Measurements from ENCODE around the gene SLC12A1.
A peak's percentile ranks its signal among the peaks of the same experiment; 100 is the strongest.

Gene SLC12A1

GRCh38 chr15:48177383-48177765 is 28.7 kb upstream of the SLC12A1 start:
- TF ChIP-seq CTCF (IDR thresholded peaks at IDR 0.05; ENCODE audit: control extremely low read depth, extremely low read depth, low read depth, missing control alignments) = no peak
- ChIA-PET POLR2A (no interaction called here), CTCF (interaction anchor here (0.9 to 1.8 kb wide), 6 partner anchors 10 to 700 kb away, joined by 3 to 6 read pairs (median 4); partner anchors contain the start of gene EID1)
- peak; percentile 46 for DNase-seq (ENCODE audit: extremely low spot score)

- DNase-seq (ENCODE audit: extremely low spot score) = peak; percentile 84
- ChIA-PET POLR2A (no interaction called here), CTCF (interaction anchor here (0.9 to 1.8 kb wide), 5 partner anchors 9 to 700 kb away, joined by 3 to 6 read pairs (median 4); partner anchors contain the start of gene EID1)
- no peak for TF ChIP-seq CTCF (IDR thresholded peaks at IDR 0.05; ENCODE audit: control extremely low read depth, extremely low read depth, low read depth, missing control alignments)
These were observed 28.1 kb upstream of the SLC12A1 start, which contains the start of gene MYEF2 for GRCh38 chr15:48177766-48178647. Gene MYEF2 (minus strand): TSS chr15:48178295. CDS start chr15:48178237, 58 bp downstream.

- ChIA-PET CTCF (interaction anchor here (1.7 kb wide), 1 partner anchor 28 kb away, joined by 4 read pairs; no protein-coding TSS in a partner anchor), POLR2A (no interaction called here)
- DNase-seq (ENCODE audit: extremely low spot score) = no peak
- no peak for TF ChIP-seq CTCF (IDR thresholded peaks at IDR 0.05; ENCODE audit: control extremely low read depth, extremely low read depth, low read depth, missing control alignments)
These were observed 27.5 kb upstream of the SLC12A1 start for GRCh38 chr15:48178648-48178931.

GRCh38 chr15:48182749-48183148 is 23.4 kb upstream of the SLC12A1 start:
- no peak for DNase-seq (ENCODE audit: extremely low spot score)

GRCh38 chr15:48185529-48185928 is 20.6 kb upstream of the SLC12A1 start:
- no peak for DNase-seq (ENCODE audit: extremely low spot score)
- ChIA-PET POLR2A (no interaction called here), CTCF (interaction anchor here (1.0 kb wide), 1 partner anchor 17 kb away, joined by 3 read pairs; no protein-coding TSS in a partner anchor)
- no peak for TF ChIP-seq CTCF (IDR thresholded peaks at IDR 0.05; ENCODE audit: control extremely low read depth, extremely low read depth, low read depth, missing control alignments)

More at GRCh38 chr15:48182749-48183148, 23.4 kb upstream of the SLC12A1 start:
- TF ChIP-seq CTCF (IDR thresholded peaks at IDR 0.05; ENCODE audit: control extremely low read depth, extremely low read depth, low read depth, missing control alignments) = no peak
- CTCF ChIA-PET = interaction anchor here (1.4 kb wide), 1 partner anchor 10 kb away, joined by 3 read pairs; no protein-coding TSS in a partner anchor
- POLR2A ChIA-PET = no interaction called here

- no peak for DNase-seq (ENCODE audit: extremely low spot score)
- no peak for TF ChIP-seq CTCF (IDR thresholded peaks at IDR 0.05; ENCODE audit: control extremely low read depth, extremely low read depth, low read depth, missing control alignments)
- ChIA-PET CTCF (no interaction called here), POLR2A (no interaction called here)
These were observed 19.8 kb upstream of the SLC12A1 start for GRCh38 chr15:48186271-48186670.

Data from GM10248 (cell line).